Measurements from ENCODE around the gene AFAP1.

AFAP1 gene

GRCh38 chr4:7968262-7968896, 28.7 kb upstream of the AFAP1 start:
- DNase-seq (ENCODE audit: low read depth) = no peak

GRCh38 chr4:7967501-7968261, 28.0 kb upstream of the AFAP1 start:
- no peak for DNase-seq (ENCODE audit: low read depth)

GRCh38 chr4:7967063-7967440, 27.4 kb upstream of the AFAP1 start:
- DNase-seq (ENCODE audit: low read depth) = no peak

- no peak for DNase-seq (ENCODE audit: low read depth)
These were observed 26.8 kb upstream of the AFAP1 start for GRCh38 chr4:7966281-7967062.

GRCh38 chr4:7964890-7965662, 25.4 kb upstream of the AFAP1 start:
- no peak for DNase-seq (ENCODE audit: low read depth)

- DNase-seq (ENCODE audit: low read depth) = no peak
These were observed 24.8 kb upstream of the AFAP1 start for GRCh38 chr4:7964459-7964858.

- DNase-seq (ENCODE audit: low read depth) = no peak
These were observed 24.0 kb upstream of the AFAP1 start for GRCh38 chr4:7963691-7964090.

- no peak for DNase-seq (ENCODE audit: low read depth)
These were observed 23.2 kb upstream of the AFAP1 start for GRCh38 chr4:7962609-7963508.

- DNase-seq (ENCODE audit: low read depth) = peak; percentile 98
These were observed 21.4 kb upstream of the AFAP1 start for GRCh38 chr4:7960790-7961655.

GRCh38 chr4:7960017-7960789, 20.5 kb upstream of the AFAP1 start:
- no peak for DNase-seq (ENCODE audit: low read depth)

GRCh38 chr4:7959078-7959477, 19.4 kb upstream of the AFAP1 start:
- DNase-seq (ENCODE audit: low read depth) = no peak

- no peak for DNase-seq (ENCODE audit: low read depth)
These were observed 17.4 kb upstream of the AFAP1 start for GRCh38 chr4:7956934-7957656.

- peak; percentile 50 for DNase-seq (ENCODE audit: low read depth)
These were observed 16.7 kb upstream of the AFAP1 start for GRCh38 chr4:7956270-7956808.

- no peak for DNase-seq (ENCODE audit: low read depth)
These were observed 15.7 kb upstream of the AFAP1 start for GRCh38 chr4:7955393-7955792.

- DNase-seq (ENCODE audit: low read depth) = no peak
These were observed 13.0 kb upstream of the AFAP1 start for GRCh38 chr4:7952615-7953014.

GRCh38 chr4:7950301-7951092, 10.8 kb upstream of the AFAP1 start:
- no peak for DNase-seq (ENCODE audit: low read depth)

GRCh38 chr4:7949759-7950158, 10.1 kb upstream of the AFAP1 start:
- DNase-seq (ENCODE audit: low read depth) = no peak

GRCh38 chr4:7947927-7948326, 8.3 kb upstream of the AFAP1 start:
- DNase-seq (ENCODE audit: low read depth) = no peak

All from GM04504 (cell line).